Endodermal cell (in vitro differentiated cells): ENCODE measurements around the gene PLPP4. TPM values are rescaled to one million over a fixed set of nuclear protein-coding genes. Genes with fewer than 3 reads are reported as not detected.

Source experiments
- DNase-seq: peaks from one replicate; pipeline ENCODE4 v3.0.0-alpha.2; 2017
- H3K27ac ChIP-seq: 2 replicates; pipeline ENCODE4 v1.5.1; 2013; ENCODE audit warnings: mild to moderate bottlenecking, low read depth, low read length, moderate library complexity
- H3K27me3 ChIP-seq: 2 replicates; pipeline ENCODE4 v1.6.1; 2013; ENCODE audit warnings: mild to moderate bottlenecking, low read length, moderate library complexity; ENCODE audit not compliant: insufficient read depth, control insufficient read depth, poor library complexity, severe bottlenecking
- H3K36me3 ChIP-seq: 2 replicates; pipeline ENCODE4 v1.7.0; 2013; ENCODE audit warnings: mild to moderate bottlenecking, low read length, moderate library complexity; ENCODE audit not compliant: control insufficient read depth, insufficient read depth
- H3K4me1 ChIP-seq: one replicate; pipeline ENCODE4 v1.7.0; 2013; ENCODE audit warnings: low read length; ENCODE audit not compliant: control insufficient read depth, insufficient read depth
- H3K4me3 ChIP-seq: 2 replicates; pipeline ENCODE4 v1.5.1; 2013; ENCODE audit warnings: mild to moderate bottlenecking, low read length, moderate library complexity
- H3K9ac ChIP-seq: 2 replicates; pipeline ENCODE4 v1.6.1; 2013; ENCODE audit warnings: mild to moderate bottlenecking, low read length, moderate library complexity; ENCODE audit not compliant: poor library complexity, severe bottlenecking; ENCODE audit errors: extremely low read depth
- H3K9me3 ChIP-seq: 2 replicates; pipeline ENCODE4 v1.6.1; 2013; ENCODE audit warnings: mild to moderate bottlenecking, low read length, moderate library complexity; ENCODE audit not compliant: control insufficient read depth
- H3K27ac Mint-ChIP-seq: 2 replicates; pipeline ENCODE4 v1.8.0; 2020; ENCODE audit warnings: mixed read lengths
- H3K27me3 Mint-ChIP-seq: 2 replicates; pipeline ENCODE4 v1.8.0; 2021; ENCODE audit warnings: mild to moderate bottlenecking, mixed read lengths; ENCODE audit not compliant: insufficient read depth
- H3K36me3 Mint-ChIP-seq: 2 replicates; pipeline ENCODE4 v1.8.0; 2020; ENCODE audit warnings: low read depth, mixed read lengths
- H3K4me1 Mint-ChIP-seq: 2 replicates; pipeline ENCODE4 v1.8.0; 2020; ENCODE audit warnings: mixed read lengths
- H3K4me3 Mint-ChIP-seq: 2 replicates; pipeline ENCODE4 v1.8.0; 2020; ENCODE audit warnings: mild to moderate bottlenecking, moderate library complexity, mixed read lengths
- H3K9me3 Mint-ChIP-seq: 2 replicates; pipeline ENCODE4 v1.8.0; 2020; ENCODE audit warnings: mild to moderate bottlenecking, mixed read lengths
- WGBS, 2 experiments: methylation state at CpG; one replicate each; pipeline versions ENCODE4 v1.1.5 to v1.1.7; 2013; ENCODE audit warnings: missing lambda C conversion rate in 2 of 2, mixed read lengths in 1 of 2; ENCODE audit not compliant: insufficient coverage in 1 of 2, insufficient read length in 1 of 2; 5-methylcytosine and 5-hydroxymethylcytosine counted together
- long read RNA-seq, 4 experiments: library from polyadenylated mRNA in 2 of 4; library from RNA in 1 of 4; library from capped mRNA in 1 of 4; stranded (forward) in 3 of 4; unstranded in 1 of 4; transcript quantifications; one replicate each; pipeline ENCODE4 v2.0.0, GENCODE V29; 2020 to 2021; ENCODE audit warnings: inconsistent platforms in 1 of 4
- polyA plus RNA-seq, 2 experiments: library from polyadenylated mRNA; stranded (reverse); fragments of 50-300 nt; gene quantifications; one replicate each; pipeline ENCODE4 v1.2.3, GENCODE V29; 2013
- total RNA-seq, 2 donors: library from RNA; stranded (reverse); fragmentation: NEBNext Ultra II Directional in 1 of 2; extraction: Animal tissue kit (Norgen Biotek cat#: 25700) in 1 of 2; gene quantifications; 2 replicates in 1 of 2; 3 replicates in 1 of 2; pipeline ENCODE4 v1.2.1, GENCODE V29; 2021
- TF ChIP-seq, protein P1 (sequence below): fragments of 200-600 bp; sonication (generic); conservative IDR thresholded peaks from 2 replicates; pipeline ENCODE4 v1.5.0; 2021; ENCODE audit warnings: antibody characterized with exemption, mild to moderate bottlenecking

Gene PLPP4
- 10 to 100 TPM in 1 of 2 donors, 1 to 10 TPM in 1; 8.7 to 14.4 TPM for total RNA-seq
- polyA plus RNA-seq (2013, experiment 1 of 2), result 1.7 TPM
- polyA plus RNA-seq (2013, experiment 2 of 2), result 2.0 TPM
- long read RNA-seq, experiment 1, partial matches to known transcripts, result 0 of 4 reads
- long read RNA-seq, experiment 1, other reads (novel, unspliced or antisense), result 3 of 4 reads
- long read RNA-seq, experiment 2, transcript PLPP4-202 (7 exons, 1,521 nt), result major isoform, 7 of 17 reads
- long read RNA-seq, experiment 2, partial matches to known transcripts, result 1 of 17 reads
- long read RNA-seq, experiment 2, other reads (novel, unspliced or antisense), result 9 of 17 reads
- long read RNA-seq, experiment 3, transcript PLPP4-202 (7 exons, 1,521 nt), result major isoform, 14 of 44 reads
- long read RNA-seq, experiment 3, partial matches to known transcripts, result 2 of 44 reads
- long read RNA-seq, experiment 3, other reads (novel, unspliced or antisense), result 28 of 44 reads
- long read RNA-seq, experiment 4, transcript PLPP4-202 (7 exons, 1,521 nt), result major isoform, 5 of 14 reads
- long read RNA-seq, experiment 4, partial matches to known transcripts, result 0 of 14 reads
- long read RNA-seq, experiment 4, other reads (novel, unspliced or antisense), result 9 of 14 reads

DNA sequence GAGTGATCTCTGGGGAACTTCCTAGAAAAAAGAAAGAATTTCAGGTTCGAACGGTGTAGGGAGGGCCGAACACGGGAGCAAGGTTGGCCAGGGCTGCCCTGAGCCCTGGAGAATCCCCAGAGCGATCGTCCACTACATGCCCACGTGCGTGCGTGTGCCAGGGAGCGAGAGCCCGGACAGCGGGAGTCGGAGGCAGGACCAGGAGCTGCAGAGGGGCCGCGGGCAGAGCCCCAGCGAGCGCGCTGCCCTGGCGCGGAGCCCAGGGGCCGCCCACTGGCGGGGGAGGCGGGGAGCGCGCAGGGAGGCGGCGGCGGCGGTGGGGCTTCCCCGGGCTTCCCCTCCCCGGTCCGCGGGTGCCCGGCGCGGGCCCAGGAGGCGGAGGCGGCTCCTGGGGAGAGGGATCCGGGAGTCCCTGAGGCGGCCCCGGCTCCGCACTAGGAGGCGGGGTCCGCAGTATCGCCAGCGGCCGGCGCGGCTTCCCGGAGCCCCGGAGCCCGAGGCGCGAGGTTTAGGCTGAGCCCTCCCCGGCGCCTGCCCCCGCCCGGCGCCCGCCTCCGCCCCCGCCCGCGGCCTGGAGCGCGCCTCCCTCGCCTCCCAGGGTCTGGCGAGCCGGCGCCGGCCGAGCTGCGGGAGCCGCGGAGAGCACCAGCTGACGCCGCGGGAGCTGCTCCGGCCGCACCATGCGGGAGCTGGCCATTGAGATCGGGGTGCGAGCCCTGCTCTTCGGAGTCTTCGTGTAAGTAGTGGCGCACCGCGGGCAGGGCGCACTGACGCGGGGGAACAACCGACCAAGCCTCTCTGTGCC lies at the start of gene PLPP4:
Gene PLPP4, plus strand, starts transcription at position 602 of the 805 bp plus-strand sequence. Its CDS starts 79 bp downstream, at position 681.
- H3K9me3 ChIP-seq, result no peaks in the 10 kb centered on the region
- no peak within 1 kb of the TSS for H3K27ac Mint-ChIP-seq
- H3K4me1 ChIP-seq, result peaks cover 20% of the 10 kb centered on the region
- H3K27me3 ChIP-seq, result peaks cover 41% of the 10 kb centered on the region
- no peaks in the 10 kb centered on the region for H3K36me3 Mint-ChIP-seq
- H3K36me3 ChIP-seq, result no peaks in the 10 kb centered on the region
- peaks cover 60% of the 10 kb centered on the region for H3K27me3 Mint-ChIP-seq
- H3K27ac ChIP-seq, result no peak within 1 kb of the TSS
- TF ChIP-seq, protein P1, sequence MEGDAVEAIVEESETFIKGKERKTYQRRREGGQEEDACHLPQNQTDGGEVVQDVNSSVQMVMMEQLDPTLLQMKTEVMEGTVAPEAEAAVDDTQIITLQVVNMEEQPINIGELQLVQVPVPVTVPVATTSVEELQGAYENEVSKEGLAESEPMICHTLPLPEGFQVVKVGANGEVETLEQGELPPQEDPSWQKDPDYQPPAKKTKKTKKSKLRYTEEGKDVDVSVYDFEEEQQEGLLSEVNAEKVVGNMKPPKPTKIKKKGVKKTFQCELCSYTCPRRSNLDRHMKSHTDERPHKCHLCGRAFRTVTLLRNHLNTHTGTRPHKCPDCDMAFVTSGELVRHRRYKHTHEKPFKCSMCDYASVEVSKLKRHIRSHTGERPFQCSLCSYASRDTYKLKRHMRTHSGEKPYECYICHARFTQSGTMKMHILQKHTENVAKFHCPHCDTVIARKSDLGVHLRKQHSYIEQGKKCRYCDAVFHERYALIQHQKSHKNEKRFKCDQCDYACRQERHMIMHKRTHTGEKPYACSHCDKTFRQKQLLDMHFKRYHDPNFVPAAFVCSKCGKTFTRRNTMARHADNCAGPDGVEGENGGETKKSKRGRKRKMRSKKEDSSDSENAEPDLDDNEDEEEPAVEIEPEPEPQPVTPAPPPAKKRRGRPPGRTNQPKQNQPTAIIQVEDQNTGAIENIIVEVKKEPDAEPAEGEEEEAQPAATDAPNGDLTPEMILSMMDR, result no peak
- WGBS, 2 experiments, result 1% methylated on average over 34 to 92 of the region's 92 CpGs
- peak within 1 kb of the TSS; percentile 28 for H3K9ac ChIP-seq
- DNase-seq, result peak; percentile 81
- H3K4me3 ChIP-seq, result peak within 1 kb of the TSS; percentile 79
- peak within 1 kb of the TSS; percentile 70 for H3K4me3 Mint-ChIP-seq
- peaks cover 39% of the 10 kb centered on the region for H3K4me1 Mint-ChIP-seq
- H3K9me3 Mint-ChIP-seq, result no peaks in the 10 kb centered on the region

DNA sequence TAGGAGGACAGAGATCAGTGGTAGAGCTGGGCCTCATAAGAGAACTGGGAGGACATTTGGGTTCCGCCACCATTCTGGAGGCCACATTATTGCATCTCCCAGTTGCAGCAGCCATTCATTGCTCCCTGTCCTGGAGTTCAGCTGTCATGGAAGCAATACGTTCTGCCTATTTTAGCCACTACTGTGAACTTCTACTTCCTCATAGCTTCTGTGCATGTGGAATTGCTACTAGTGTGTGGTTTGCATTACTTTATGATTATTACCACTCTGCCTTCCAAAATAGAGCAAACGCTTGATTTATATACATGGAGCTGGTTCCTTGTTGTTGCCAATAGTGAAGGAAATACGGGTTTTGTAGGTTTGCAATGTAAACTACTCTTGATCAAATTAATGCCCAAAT lies 47.2 kb upstream of the PLPP4 start:
- 76 to 96% methylated on average over 2 to 4 of the region's 4 CpGs for WGBS, 2 experiments

DNA sequence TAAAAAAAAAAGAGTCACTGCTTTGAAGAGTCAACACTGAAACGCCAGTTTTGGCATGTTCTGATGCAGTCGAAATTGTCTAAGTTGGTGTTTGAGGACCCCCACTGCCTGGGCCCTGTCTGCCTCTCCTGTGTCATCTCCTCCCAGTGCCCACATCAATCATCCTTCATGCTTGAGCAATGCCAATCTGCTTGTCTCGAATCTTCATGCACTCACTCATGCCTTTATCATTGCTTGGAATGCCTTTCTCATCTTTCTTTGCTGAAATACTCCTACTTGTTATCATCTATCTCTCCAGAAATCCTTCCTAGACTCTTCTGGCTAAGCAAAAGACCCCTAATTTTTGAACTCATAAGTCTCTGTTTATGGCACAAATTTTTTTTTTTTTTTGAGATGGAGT lies 42.1 kb upstream of the PLPP4 start:
- no peak overlapping the region for H3K27ac ChIP-seq
- no peaks in the 10 kb centered on the region for H3K27me3 ChIP-seq
- no peak overlapping the region for H3K27ac Mint-ChIP-seq
- H3K4me3 ChIP-seq, result no peak overlapping the region
- H3K9me3 ChIP-seq, result no peaks in the 10 kb centered on the region
- H3K4me1 ChIP-seq, result no peaks in the 10 kb centered on the region
- H3K9ac ChIP-seq, result no peak overlapping the region
- 84 to 90% methylated on average over 3 of the region's 3 CpGs for WGBS, 2 experiments
- no peak overlapping the region for H3K4me3 Mint-ChIP-seq
- TF ChIP-seq, protein P1, result no peak
- peaks cover 2% of the 10 kb centered on the region for H3K9me3 Mint-ChIP-seq
- H3K4me1 Mint-ChIP-seq, result no peaks in the 10 kb centered on the region
- no peaks in the 10 kb centered on the region for H3K36me3 ChIP-seq
- DNase-seq, result no peak
- no peaks in the 10 kb centered on the region for H3K27me3 Mint-ChIP-seq
- H3K36me3 Mint-ChIP-seq, result no peaks in the 10 kb centered on the region

More for the DNA sequence above, 47.2 kb upstream of the PLPP4 start:
- Histone ChIP-seq H3K4me3 (no peak overlapping the region), H3K4me1 (no peaks in the 10 kb centered on the region), H3K36me3 (no peaks in the 10 kb centered on the region), H3K9ac (no peak overlapping the region), H3K9me3 (no peaks in the 10 kb centered on the region), H3K27ac (no peak overlapping the region), H3K27me3 (no peaks in the 10 kb centered on the region)
- H3K4me1 Mint-ChIP-seq, result no peaks in the 10 kb centered on the region
- no peaks in the 10 kb centered on the region for H3K9me3 Mint-ChIP-seq
- TF ChIP-seq, protein P1, result no peak
- H3K4me3 Mint-ChIP-seq, result no peak overlapping the region
- H3K36me3 Mint-ChIP-seq, result no peaks in the 10 kb centered on the region
- H3K27ac Mint-ChIP-seq, result no peak overlapping the region
- no peaks in the 10 kb centered on the region for H3K27me3 Mint-ChIP-seq
- no peak for DNase-seq
